ENCODE results near the gene ALG12.

DNA sequence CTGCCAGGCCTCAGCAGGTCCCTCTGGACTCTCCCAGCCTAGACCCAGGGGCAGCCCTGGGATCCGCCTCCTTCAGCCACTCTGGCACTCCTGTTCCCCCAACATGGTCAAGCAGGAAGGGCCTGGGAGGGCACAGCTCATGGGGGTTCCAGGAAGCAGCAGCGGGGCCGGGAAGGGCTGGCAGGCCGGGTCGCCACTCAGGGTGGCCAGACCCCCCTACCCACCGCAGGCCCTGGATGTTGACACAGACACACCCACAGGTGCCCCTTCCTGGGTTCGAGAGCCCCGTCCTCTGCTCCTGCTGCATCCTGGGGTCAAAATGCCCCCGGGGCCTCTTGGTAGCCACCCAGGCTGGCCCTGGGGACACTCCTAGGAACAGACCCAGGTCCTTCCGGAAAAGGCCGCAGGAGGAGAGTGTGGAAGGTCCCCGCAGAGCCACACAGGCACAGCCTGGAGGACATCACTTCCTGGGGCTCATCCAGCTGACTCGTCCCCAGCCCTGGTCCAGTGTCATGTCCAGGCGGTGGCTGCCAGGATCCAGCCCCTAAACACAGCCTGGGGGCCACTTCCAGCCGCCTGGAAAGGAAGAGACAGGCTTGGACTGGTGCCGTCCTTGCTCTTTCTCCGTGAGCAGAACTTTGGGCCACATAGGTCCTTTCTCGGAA lies 35.6 kb upstream of the ALG12 start:
- TF ChIP-seq, protein P1, sequence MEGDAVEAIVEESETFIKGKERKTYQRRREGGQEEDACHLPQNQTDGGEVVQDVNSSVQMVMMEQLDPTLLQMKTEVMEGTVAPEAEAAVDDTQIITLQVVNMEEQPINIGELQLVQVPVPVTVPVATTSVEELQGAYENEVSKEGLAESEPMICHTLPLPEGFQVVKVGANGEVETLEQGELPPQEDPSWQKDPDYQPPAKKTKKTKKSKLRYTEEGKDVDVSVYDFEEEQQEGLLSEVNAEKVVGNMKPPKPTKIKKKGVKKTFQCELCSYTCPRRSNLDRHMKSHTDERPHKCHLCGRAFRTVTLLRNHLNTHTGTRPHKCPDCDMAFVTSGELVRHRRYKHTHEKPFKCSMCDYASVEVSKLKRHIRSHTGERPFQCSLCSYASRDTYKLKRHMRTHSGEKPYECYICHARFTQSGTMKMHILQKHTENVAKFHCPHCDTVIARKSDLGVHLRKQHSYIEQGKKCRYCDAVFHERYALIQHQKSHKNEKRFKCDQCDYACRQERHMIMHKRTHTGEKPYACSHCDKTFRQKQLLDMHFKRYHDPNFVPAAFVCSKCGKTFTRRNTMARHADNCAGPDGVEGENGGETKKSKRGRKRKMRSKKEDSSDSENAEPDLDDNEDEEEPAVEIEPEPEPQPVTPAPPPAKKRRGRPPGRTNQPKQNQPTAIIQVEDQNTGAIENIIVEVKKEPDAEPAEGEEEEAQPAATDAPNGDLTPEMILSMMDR (IDR thresholded peaks at IDR 0.05), result peak in 1 of 6 experiments; percentile 0
- TF ChIP-seq POLR2A (IDR thresholded peaks at IDR 0.05) (no peak), EP300 (IDR thresholded peaks at IDR 0.05) (no peak)
